Gastrocnemius medialis (tissue), 4 donors: ENCODE results near the gene WIZ.

Experiments used
- CTCF ChIP-seq, 5 experiments: fragments of 450-650 bp in 3 of 5; fragments of 200-600 bp in 2 of 5; sonication (generic) in 2 of 5; IDR thresholded peaks in 4 of 5; conservative IDR thresholded peaks in 1 of 5; 1 replicate in 4 of 5; 2 replicates in 1 of 5; pipeline ENCODE4 v1.5.1; 2016 to 2019; ENCODE audit warnings: antibody characterized with exemption in 5 of 5, mild to moderate bottlenecking in 3 of 5, moderate library complexity in 3 of 5
- POLR2A ChIP-seq, 2 donors: fragments of 450-650 bp; IDR thresholded peaks; one replicate each; pipeline ENCODE4 v1.6.1; 2017; ENCODE audit warnings: antibody characterized with exemption in 2 of 2, mild to moderate bottlenecking in 2 of 2, moderate library complexity in 2 of 2

GRCh38 chr19:15439078-15439799 is 10.5 kb downstream of the WIZ start:
- TF ChIP-seq CTCF (IDR thresholded peaks at IDR 0.05 in 4 of 5, conservative IDR thresholded peaks at IDR 0.05 in 1 of 5): no peak
- TF ChIP-seq POLR2A (IDR thresholded peaks at IDR 0.05): no peak
